GM23338 (cell line): ENCODE results near the gene KAZN. TPM values are rescaled to one million over a fixed set of nuclear protein-coding genes. Genes with fewer than 3 reads are reported as not detected.

Source experiments
- ATAC-seq: fragments of 200-7000 bp; cut with Tn5 transposase; 3 replicates; pipeline ENCODE4 v1.9.1; 2020
- DNase-seq: peaks from one replicate; pipeline ENCODE4 v3.0.0-alpha.2; 2015; ENCODE audit warnings: low spot score
- H2AFZ ChIP-seq: fragments of 200-600 bp; sonication (generic); 2 replicates; pipeline ENCODE4 v1.8.0; 2016; ENCODE audit warnings: antibody characterized with exemption, mild to moderate bottlenecking, moderate library complexity
- H3F3A ChIP-seq: fragments of 200-600 bp; sonication (generic); replicated peaks from 2 replicates; pipeline ENCODE4 v1.8.0; 2017; ENCODE audit warnings: antibody characterized with exemption, mixed run types, low read depth
- H3K27ac ChIP-seq: fragments of 200-600 bp; sonication (generic); 2 replicates; pipeline ENCODE4 v1.6.1; 2016; ENCODE audit warnings: low read depth
- H3K27me3 ChIP-seq: fragments of 200-600 bp; sonication (generic); 2 replicates; pipeline ENCODE4 v1.8.0; 2016; ENCODE audit warnings: mild to moderate bottlenecking, mixed run types, moderate library complexity; ENCODE audit not compliant: insufficient read depth
- H3K36me3 ChIP-seq: fragments of 200-600 bp; sonication (generic); 2 replicates; pipeline ENCODE4 v1.8.0; 2016; ENCODE audit warnings: mild to moderate bottlenecking; ENCODE audit not compliant: insufficient read depth
- H3K4me1 ChIP-seq: fragments of 200-600 bp; sonication (generic); 2 replicates; pipeline ENCODE4 v1.8.0; 2016; ENCODE audit warnings: mild to moderate bottlenecking, moderate library complexity; ENCODE audit not compliant: insufficient read depth
- H3K4me2 ChIP-seq: fragments of 200-600 bp; sonication (generic); 2 replicates; pipeline ENCODE4 v1.7.1; 2017; ENCODE audit warnings: mixed run types
- H3K4me3 ChIP-seq: fragments of 200-600 bp; sonication (generic); 2 replicates; pipeline ENCODE4 v1.6.1; 2016; ENCODE audit warnings: mixed run types
- H3K79me2 ChIP-seq: fragments of 200-600 bp; sonication (generic); replicated peaks from 2 replicates; pipeline ENCODE4 v1.8.0; 2017; ENCODE audit warnings: mild to moderate bottlenecking; ENCODE audit not compliant: insufficient read depth
- H3K9me2 ChIP-seq: fragments of 200-600 bp; sonication (generic); 2 replicates; pipeline ENCODE4 v1.8.0; 2017; ENCODE audit not compliant: insufficient read depth
- H4K20me1 ChIP-seq: fragments of 200-600 bp; sonication (generic); replicated peaks from 2 replicates; pipeline ENCODE4 v1.8.0; 2017; ENCODE audit warnings: mild to moderate bottlenecking; ENCODE audit not compliant: insufficient read depth
- H3K27ac Mint-ChIP-seq: 2 replicates; pipeline ENCODE4 v1.8.0; 2020; ENCODE audit warnings: inconsistent platforms, mild to moderate bottlenecking, moderate library complexity, mixed read lengths
- H3K27me3 Mint-ChIP-seq: 3 replicates; pipeline ENCODE4 v1.8.0; 2022; ENCODE audit warnings: low read depth, mild to moderate bottlenecking, moderate library complexity, mixed read lengths, inconsistent platforms; ENCODE audit not compliant: insufficient read depth, poor library complexity
- H3K36me3 Mint-ChIP-seq: 3 replicates; pipeline ENCODE4 v1.8.0; 2021; ENCODE audit warnings: low read depth, mild to moderate bottlenecking, inconsistent platforms, moderate library complexity, mixed read lengths
- H3K4me1 Mint-ChIP-seq: 3 replicates; pipeline ENCODE4 v1.8.0; 2020; ENCODE audit warnings: mild to moderate bottlenecking, inconsistent platforms, mixed read lengths
- H3K4me3 Mint-ChIP-seq: 3 replicates; pipeline ENCODE4 v1.8.0; 2021; ENCODE audit warnings: moderate library complexity, mild to moderate bottlenecking, inconsistent platforms, mixed read lengths
- H3K9me3 Mint-ChIP-seq: 3 replicates; pipeline ENCODE4 v1.8.0; 2020; ENCODE audit warnings: moderate library complexity, mild to moderate bottlenecking, inconsistent platforms, mixed read lengths
- CTCF ChIP-seq, 2 experiments: fragments of 200-600 bp in 1 of 2; sonication (generic) in 1 of 2; conservative IDR thresholded peaks; 2 replicates each; pipeline versions ENCODE4 v1.5.1 to v1.6.1; 2016 to 2017; ENCODE audit warnings: antibody characterized with exemption in 2 of 2, low read depth in 2 of 2, mild to moderate bottlenecking in 2 of 2, moderate library complexity in 1 of 2
- ETS1 ChIP-seq: IDR thresholded peaks from 2 replicates; pipeline ENCODE4 v1.6.1; 2016; ENCODE audit warnings: antibody characterized with exemption
- EZH2 ChIP-seq: fragments of 200-600 bp; sonication (generic); IDR thresholded peaks from one replicate; pipeline ENCODE4 v1.8.0; 2017; ENCODE audit warnings: antibody characterized with exemption, mild to moderate bottlenecking, low read depth; ENCODE audit not compliant: unreplicated experiment
- EZH2phosphoT487 ChIP-seq: fragments of 200-600 bp; sonication (generic); IDR thresholded peaks from one replicate; pipeline ENCODE4 v1.8.1; 2018; ENCODE audit warnings: antibody characterized with exemption; ENCODE audit not compliant: unreplicated experiment
- JUNB ChIP-seq: IDR thresholded peaks from one replicate; pipeline ENCODE4 v1.6.1; 2016; ENCODE audit warnings: antibody characterized with exemption; ENCODE audit not compliant: unreplicated experiment
- NANOG ChIP-seq: IDR thresholded peaks from 2 replicates; pipeline ENCODE4 v1.6.1; 2016; ENCODE audit warnings: antibody characterized with exemption, borderline replicate concordance
- POLR2AphosphoS5 ChIP-seq: IDR thresholded peaks from 2 replicates; pipeline ENCODE4 v1.6.1; 2016; ENCODE audit warnings: antibody characterized with exemption, low read depth
- STAT1 ChIP-seq: IDR thresholded peaks from one replicate; pipeline ENCODE4 v1.6.1; 2016; ENCODE audit warnings: antibody characterized with exemption; ENCODE audit not compliant: unreplicated experiment
- ZNF114 ChIP-seq: fragments of 250-450 bp; sonication (Bioruptor Pico); IDR thresholded peaks from 2 replicates; pipeline ENCODE4 v1.5.0; 2020; ENCODE audit warnings: mild to moderate bottlenecking, moderate library complexity
- ZNF331 ChIP-seq: fragments of 250-450 bp; sonication (Bioruptor Pico); IDR thresholded peaks from 2 replicates; pipeline ENCODE4 v1.5.0; 2020; ENCODE audit warnings: low read depth, mild to moderate bottlenecking, moderate library complexity
- ZNF462 ChIP-seq: fragments of 250-450 bp; sonication (Bioruptor Pico); IDR thresholded peaks from 2 replicates; pipeline ENCODE4 v1.5.0; 2020; ENCODE audit warnings: mild to moderate bottlenecking, moderate library complexity
- polyA plus RNA-seq: library from polyadenylated mRNA; unstranded; fragments of >200 nt; fragmentation: Nextera tagmentation; extraction: Ambion mirVana; gene quantifications from 2 replicates; pipeline ENCODE4 v1.2.1, GENCODE V29; 2016
- total RNA-seq: library from RNA; depleted of rRNA; stranded (reverse); fragments of >200 nt; shearing (Covaris generic); gene quantifications from 2 replicates; pipeline ENCODE4 v1.2.3, GENCODE V29; 2014

KAZN gene
- total and polyA plus RNA-seq, 2 experiments from 2014 or later = 9.9 to 15.0 TPM

- no peak for TF ChIP-seq EZH2phosphoT487
- TF ChIP-seq ZNF462 (CRISPR knock-in tag) = no peak
- TF ChIP-seq STAT1 = no peak
Measured at GRCh38 chr1:14958249-14959058, 360.0 kb downstream of the KAZN start (continued).

- peak; percentile 15; the same call in 2 of the 3 replicates for ATAC-seq
- Histone ChIP-seq H3K79me2 (no peaks in the 10 kb centered on the region), H3K4me1 (no peaks in the 10 kb centered on the region), H3K27me3 (no peaks in the 10 kb centered on the region), H3K4me3 (no peak overlapping the region), H2AFZ (no peak overlapping the region), H3F3A (no peaks in the 10 kb centered on the region), H3K4me2 (no peak overlapping the region), H4K20me1 (no peaks in the 10 kb centered on the region), H3K36me3 (no peaks in the 10 kb centered on the region), H3K9me2 (no peaks in the 10 kb centered on the region), H3K27ac (no peak overlapping the region)
- no peaks in the 10 kb centered on the region for H3K9me3 Mint-ChIP-seq
- H3K4me1 Mint-ChIP-seq = peaks cover 13% of the 10 kb centered on the region
- no peak for DNase-seq
- peaks cover 7% of the 10 kb centered on the region for H3K27me3 Mint-ChIP-seq
- H3K27ac Mint-ChIP-seq = no peak overlapping the region
- peaks cover 3% of the 10 kb centered on the region; the same call in 2 of the 3 replicates for H3K36me3 Mint-ChIP-seq
- H3K4me3 Mint-ChIP-seq = no peak overlapping the region
- TF ChIP-seq CTCF (conservative IDR thresholded peaks at IDR 0.05; ENCODE audit: low read depth in 2 of 2) = no peak
- TF ChIP-seq ZNF331 (CRISPR knock-in tag) = no peak
- TF ChIP-seq ETS1 = no peak
- TF ChIP-seq EZH2phosphoT487 = no peak
- TF ChIP-seq JUNB = no peak
- TF ChIP-seq EZH2 = no peak
- no peak for TF ChIP-seq POLR2AphosphoS5
- no peak for TF ChIP-seq ZNF114 (CRISPR knock-in tag)
- TF ChIP-seq NANOG = no peak
Measured at GRCh38 chr1:14959059-14959694, 360.7 kb downstream of the KAZN start.
